LoVo (cell line): ENCODE measurements around the gene LRRC4C.
"Not testable (repeated sequence)": the region's sequence is repeated elsewhere in the genome, so short reads cannot be mapped to it uniquely, and the experiment has no call there.

Experiments
- DNase-seq: peaks from one replicate; pipeline ENCODE4 v3.0.0-alpha.2; 2016; ENCODE audit warnings: low spot score

LRRC4C gene

DNA sequence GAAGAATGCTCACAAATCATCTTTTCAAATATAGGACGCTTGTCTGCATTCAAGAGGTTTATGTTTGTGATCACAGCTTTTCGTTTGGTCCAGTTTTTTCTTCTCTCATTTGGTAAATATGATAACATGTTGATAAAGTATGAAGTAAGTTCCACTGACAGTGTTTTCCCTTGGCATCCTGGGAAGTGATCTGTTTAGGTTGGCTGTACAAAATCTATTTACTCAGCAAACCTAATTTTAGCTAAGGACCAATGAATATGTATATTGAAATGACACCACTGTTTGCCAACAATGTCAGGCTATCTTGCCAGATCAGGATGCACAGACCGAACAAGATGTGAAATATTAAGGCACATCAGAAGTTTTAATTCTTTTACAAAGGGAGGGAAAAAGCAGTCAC, 1230.8 kb downstream of the LRRC4C start:
- no peak for DNase-seq

DNA sequence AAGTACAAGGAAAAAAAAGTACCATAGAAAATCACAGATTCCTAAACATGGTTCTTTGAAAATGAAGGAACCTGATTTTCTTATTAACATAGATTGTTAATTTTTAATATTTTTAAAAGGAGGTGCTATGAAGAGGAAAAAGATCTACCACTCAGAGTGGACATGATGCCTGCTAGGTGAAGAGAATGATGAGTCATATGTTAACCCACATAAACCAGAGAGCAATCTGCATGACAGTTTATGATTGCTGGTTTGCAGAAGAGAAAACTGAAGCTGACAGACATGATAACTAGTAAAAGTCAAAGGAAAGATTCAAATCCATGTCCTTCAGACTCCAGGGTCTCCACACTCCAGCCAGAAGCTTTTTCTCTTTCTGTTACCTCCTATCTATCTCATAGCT, 1231.7 kb downstream of the LRRC4C start:
- no peak for DNase-seq

DNA sequence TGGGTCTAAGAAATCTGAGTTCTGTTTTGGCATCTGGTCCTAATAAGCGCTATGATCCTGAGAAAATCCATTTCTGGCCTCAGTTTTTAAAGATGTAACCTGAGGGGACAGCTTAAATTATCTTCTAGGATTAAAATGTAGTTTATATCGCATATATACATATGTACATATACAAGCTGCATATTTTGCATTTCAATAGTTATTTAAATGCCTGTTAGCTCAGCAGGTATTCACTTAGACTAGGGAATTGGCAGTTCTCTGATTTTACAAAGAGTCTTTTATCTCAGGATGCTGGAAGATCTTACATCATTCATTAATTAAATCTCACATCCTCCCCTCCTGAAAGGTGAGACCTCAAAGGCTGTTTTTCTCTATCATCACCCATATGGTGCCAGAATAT, 1232.8 kb downstream of the LRRC4C start:
- no peak for DNase-seq

DNA sequence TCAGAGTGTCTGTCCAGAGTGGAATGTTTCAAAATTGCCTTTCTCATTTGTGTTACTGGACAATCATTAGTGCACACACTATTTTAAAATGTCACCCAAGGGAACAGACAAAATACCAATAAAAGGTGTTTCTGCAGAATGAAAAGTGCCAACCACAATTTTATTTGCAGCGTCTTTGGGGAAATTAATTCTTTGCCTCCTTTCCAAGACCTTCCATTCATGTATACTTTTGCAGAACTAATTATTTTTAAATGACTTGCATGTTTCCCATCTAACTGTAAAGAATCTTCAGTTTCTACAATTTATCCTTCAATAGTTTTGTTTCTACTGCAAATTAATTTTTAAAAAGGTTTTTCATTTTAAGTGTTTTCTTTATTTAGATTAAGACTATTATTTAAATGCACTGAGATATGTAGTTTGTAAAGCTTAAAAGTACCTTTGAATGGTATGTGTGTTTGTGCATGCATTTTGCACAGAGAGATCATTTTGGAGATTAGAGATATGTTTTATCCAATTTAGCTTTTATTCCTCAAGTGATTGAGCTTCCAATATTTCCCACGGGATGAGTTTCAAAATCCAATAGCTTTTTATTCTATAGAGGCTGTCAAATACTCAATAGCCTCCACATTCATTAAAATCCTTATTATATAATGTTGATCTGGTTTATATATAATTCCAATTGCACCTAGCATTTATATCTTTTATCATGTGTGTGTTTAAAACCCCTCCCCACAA, 1235.7 kb downstream of the LRRC4C start:
- DNase-seq, result no peak

DNA sequence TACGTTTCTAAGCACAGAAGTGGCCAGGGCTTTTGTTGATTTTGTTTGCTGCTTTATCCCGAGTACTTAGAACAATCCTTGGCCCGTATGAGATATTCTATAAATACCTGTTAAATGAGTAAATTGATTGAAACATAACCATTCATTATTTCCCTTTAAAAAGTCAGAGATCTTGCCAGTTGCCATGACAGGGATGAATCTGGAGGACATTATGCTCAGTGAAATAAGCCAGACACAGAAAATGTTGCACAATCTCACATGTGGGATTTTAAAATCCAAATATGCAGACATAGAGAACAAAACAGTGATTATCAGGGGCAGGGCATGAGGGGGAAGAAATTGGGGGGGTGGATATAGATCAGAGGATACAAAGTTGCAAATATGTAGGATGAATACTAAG, 1240.1 kb downstream of the LRRC4C start:
- no peak for DNase-seq

DNA sequence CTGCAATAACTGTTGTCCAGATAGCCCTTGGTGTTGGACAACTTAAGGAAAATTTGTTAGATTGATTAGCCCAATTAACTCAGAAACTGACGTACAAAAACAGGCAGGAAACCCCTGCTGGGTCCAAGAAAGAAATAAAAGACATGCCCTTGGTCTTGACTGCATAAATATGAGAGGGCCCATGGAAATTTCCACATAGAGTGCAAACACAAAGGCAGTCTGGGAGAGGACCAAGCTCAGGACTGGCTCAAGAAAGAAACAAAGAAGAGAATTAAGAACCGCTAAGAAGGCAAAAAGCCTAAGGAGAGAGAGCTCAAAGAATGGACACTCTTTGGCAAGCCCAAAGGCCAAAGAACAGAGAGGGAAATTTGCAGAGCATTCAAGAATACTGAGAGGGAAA, 1243.9 kb downstream of the LRRC4C start:
- DNase-seq, result no peak

DNA sequence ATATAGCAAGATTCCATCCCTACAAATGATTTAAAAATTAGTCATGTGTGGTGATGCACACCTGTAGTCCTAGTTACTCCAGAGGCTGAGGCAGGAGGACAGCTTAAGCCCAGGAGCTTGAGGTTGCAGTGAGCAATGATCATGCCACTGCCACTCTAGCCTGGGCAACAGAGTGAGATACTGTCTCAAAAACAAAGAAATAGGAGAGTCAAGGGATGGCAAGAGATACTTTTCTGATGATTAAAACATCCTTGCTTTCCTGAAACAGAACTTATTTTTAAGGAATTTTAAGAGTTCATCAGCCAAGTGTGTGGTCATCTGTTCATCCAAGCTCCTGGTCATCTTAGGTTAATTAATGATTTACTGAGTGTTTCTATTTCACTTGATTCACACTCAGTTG, 1252.0 kb downstream of the LRRC4C start:
- no peak for DNase-seq

DNA sequence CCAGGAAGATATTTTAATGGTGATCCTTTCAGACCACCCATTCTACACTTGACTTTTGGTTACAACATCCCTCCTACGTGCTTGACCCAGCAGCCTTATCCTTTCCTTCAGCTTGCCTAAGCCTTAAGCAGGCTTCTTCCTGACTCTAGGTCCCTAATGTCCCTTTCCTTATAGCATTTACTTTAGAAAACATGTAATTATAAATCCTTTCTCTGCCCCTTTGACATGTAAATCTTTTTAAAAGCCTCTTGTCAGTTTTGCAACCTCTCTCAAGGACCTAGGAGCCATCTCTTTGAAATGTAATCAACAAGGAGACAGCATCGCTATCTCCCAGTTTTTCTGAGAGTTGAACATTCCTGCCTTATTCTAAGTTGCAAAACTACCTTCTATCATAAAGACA, 1255.2 kb downstream of the LRRC4C start:
- DNase-seq, result no peak

DNA sequence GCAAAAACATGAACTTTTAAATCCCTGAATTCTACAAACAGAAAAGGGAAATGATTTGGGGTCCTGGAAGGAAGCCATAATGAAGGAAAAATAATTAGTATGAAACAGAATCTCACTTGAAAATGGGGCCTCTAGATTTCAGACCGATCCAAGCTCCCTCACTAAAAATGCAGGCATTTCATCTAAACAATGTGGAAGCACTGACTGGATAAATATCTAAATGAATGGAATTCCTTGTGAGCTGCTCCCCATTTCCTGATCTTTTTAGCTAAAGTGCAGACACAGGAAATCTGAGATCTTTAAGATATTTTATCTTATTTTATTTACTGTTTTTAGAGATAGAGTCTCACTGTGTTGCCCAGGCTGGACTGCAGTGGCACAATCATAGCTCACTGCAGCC, 1255.8 kb downstream of the LRRC4C start:
- DNase-seq, result no peak

DNA sequence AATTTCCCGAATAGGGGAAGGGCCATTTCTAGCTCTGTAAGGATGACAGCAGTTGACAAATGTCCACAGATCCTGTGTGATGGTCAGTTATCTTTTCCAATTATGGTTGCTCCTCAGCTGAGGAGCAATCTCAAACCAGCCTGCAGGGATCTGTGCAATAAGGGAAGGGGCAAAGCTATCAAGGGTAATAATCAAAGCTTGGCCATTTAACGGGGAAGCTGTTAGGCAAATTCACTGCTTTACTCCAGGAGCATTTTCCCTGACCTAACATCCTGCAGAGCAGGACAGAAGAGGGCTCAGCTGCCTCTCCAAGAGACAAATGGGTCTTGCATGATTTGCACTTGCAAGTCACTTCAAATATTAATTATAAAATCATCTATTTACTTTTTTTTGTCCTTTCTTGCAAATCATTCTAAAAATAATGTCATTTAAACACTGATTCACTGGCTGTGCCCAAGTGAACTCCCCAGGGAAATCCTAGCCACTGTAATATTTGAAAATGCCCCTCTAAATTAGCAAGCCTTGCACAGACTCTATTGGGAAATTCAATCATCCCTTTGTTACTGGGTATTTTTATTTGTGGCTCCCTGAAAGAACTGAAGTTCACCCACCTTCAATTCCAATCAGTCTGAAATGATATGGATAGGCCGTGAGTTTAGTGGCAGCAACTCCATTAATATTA, 1256.7 kb downstream of the LRRC4C start:
- no peak for DNase-seq

DNA sequence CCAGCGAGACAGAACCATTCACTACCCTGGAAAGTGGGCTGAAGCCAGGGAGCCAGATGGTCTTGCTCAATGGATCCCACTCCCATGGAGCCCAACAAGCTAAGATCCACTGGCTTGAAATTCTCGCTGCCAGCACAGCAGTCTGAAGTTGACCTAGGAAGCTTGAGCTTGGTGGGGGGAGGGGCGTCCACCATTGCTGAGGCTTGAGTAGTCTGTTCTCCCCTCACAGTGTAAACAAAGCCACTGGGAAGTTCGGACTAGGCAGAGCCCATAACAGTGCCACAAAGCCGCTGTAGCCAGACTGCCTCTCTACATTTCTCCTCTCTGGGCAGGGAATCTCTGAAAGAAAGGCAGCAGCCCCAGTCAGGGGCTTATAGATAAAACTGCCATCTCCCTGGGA, 1266.9 kb downstream of the LRRC4C start:
- DNase-seq, result not testable (repeated sequence)

DNA sequence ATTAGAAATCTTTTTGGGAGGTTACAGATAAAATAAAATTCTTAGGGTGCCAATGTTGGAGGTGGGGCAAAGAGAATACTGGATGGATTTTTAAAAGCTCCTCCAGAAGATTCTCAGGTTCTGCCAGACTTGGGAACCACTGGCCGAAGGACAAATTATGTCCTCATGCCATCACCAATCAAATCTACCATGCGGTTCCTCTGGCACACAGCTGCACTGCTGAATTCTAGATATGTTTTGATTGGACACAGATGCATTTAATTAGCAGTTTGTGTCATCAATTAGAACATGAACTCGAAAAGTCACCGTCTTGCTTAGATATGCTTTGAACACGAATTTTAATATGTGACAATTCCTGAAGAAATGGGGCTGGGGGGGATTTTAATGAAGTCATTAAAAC, 1269.2 kb downstream of the LRRC4C start:
- no peak for DNase-seq

DNA sequence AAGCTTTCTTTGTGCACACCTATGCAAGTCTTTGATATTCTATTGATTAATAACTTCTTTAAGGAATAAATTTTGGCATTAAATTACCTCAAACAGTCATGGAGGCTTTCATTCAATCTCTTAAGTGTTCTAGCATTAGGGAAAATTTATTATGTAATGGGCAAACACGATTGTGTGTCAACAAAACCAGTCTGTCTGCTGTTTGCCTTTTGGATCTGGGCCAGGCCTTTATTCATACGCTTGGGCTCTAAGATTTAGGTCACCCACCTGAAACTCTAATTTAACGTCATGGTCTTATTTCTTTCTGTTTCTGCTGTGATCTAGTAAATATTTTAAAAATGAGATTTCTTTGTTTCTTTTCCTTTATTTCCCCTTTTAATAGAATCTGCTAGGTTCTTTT, 1270.6 kb downstream of the LRRC4C start:
- DNase-seq, result no peak

DNA sequence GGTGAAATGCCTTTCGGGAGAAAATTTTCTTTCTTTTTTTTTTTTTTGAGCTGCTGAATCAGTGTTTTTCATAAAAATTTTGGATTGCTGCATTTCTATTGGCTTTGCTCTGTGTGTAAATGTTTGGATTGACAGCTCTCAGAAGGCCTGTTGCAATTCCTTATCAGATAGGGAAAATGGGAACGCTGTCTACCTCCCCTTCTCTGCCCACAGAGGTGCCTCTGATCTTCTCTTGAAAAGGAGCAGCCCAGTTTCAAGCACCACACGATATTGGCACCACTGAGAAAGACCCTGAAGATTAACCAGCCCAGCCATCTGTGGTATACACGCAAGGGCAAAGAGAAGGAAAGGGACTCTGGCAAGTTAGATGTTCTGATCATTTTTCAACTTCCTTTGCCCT, 1272.2 kb downstream of the LRRC4C start:
- no peak for DNase-seq

DNA sequence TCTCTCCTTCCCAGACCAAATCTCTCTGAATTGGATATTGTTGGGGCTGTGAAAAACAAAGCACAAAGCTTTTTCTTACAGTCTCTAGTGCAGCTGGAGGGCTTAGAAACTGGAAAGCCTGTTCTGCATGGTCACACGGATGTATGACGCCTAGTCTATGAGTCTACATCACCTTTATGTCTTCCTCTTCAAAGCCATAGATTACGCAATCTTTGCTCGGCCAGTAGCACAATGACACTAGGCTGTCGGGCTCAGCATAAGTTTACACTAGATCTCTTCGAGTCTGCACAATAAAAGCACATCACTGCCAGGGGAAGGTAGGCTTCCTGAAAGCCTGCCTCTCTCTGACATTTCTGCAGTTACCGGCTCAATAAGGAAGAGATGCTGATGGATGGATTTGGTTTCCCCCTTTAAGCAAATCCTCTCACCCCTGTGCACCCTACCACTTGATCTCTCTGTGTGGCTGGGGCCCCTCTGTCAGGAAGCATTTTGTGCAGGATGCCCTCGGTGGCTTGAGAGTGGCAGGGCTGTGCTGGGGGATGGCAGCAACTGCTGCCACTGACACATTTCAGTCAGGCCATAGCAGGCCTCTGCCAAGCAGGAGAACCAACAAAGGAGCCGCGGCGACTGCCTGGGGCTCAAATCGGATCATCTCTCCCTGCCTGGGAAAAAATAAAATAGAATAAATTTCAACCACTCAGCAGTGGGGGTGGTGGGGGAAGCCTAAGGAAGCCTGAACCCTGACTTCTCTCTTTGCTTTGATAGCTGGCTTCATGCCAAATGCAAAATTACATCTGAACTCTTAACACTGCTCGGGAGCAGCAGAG, 1272.8 kb downstream of the LRRC4C start:
- no peak for DNase-seq

DNA sequence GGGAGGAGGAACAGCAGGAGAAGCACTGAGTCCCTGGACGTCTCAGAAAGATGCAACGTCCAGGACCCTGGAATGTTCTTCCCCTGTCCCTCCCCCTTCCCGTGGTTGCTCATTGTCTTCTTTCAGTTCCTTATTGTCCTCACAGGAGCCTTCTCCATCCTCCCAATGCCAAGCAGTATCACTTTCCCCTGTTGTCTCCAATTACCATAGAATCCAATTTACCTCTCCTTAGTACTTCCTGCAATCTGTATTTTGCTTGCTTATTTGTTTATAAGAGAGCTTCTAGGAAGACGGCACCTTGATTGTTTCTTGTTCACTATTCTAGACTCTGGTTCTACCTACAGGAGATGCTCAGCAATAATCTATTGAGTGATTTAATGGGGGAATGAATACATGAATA, 1273.7 kb downstream of the LRRC4C start:
- no peak for DNase-seq

DNA sequence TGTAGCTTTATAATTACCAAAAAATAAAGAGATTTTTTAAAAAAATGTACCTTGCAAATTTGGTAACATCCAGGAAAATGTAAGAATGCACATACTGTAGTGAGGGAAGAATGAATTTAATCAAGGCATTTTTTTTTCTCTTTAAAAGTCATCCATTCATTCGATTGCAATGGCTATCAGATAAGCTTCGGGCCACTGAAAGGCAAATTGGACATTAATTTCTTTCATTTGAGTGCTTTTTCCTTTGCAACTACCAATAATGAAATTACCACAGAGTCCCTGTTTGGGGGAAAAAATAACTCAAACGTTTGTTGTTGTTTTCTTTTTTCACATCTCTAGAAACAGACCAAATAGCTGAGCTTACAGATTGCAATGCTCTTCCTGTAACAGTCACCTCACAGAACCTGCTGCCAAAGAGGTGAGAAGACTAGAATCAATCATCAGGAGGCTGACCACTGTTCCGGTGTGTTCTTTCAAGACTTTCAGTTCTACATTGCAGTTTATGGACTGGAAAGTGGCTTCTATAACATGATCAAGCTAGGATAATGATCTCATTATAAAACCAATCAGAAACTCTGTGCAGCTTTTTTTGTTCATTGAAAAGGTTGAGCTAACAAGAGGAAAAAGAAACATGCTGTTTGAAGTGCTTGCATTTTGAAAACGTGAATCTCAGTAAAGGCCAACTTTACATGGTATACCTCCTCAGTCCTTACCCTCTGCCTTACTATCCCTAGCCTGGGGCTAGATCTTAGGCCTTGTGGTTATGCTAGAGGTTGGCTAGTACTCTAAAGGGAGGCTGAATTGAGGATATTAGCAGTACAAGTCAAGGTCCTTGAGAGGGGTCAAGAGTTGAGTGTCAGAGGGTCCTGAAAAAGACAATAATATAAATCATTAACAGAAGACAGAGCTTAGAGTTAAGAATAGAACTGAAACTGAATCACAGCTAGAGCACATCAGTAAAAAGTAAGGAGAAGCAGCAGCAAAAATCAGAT, 1276.1 kb downstream of the LRRC4C start:
- no peak for DNase-seq

DNA sequence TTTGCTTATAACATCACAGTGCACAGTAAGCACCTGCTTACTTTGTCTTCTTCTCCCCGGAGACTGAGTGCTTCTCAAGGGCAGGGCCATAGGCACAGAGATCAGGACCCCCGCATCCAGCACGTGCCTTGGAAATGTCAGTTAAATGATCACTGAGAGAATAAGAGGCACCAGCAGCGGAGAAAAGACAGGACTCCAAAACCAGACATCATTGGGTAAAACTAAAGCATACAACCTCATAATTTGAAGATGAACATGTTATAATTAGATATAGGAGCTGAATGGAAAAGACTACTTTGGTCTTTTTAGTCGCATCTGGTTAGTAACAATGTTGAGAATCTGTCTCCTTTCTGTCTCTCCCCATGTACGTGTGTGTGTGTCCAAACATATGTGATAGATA, 1279.9 kb downstream of the LRRC4C start:
- DNase-seq, result no peak

DNA sequence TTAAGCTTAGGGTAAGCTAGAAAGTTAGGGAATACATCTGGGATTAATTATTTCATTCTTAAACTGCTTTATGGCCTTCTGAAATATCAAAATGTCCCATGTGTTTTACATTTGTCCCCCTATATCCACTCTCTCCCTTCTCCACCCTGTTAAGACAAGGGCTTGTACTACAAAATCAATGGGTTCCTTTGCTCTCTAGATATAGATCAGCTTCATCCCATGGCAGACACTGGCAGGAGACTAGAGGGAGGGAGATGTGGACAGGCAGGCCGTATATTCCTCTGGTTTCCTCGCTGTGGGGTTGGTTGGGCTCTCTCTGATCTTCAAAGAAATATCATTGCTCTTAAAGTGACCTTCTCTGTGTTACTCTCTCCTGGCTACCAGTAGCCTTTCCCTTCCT, 1281.0 kb downstream of the LRRC4C start:
- DNase-seq, result no peak

DNA sequence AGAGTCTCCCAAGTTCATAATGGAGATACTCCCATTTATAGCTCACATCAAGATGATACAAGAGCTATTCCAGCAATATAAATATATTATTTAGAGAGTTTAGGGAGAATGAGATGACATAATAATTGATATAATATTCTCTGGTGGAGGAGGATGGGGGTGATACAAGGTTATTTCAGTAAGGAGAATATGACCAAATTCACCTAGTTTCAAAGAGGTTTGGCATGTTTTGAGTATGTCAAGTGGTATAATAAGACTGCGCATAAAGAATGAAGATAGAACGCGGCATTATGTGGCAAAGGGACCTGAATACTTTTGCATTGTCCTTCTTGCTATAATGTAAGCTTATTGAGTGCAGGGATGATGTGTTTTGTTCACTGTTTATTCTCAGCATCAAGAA, 1283.5 kb downstream of the LRRC4C start:
- no peak for DNase-seq

DNA sequence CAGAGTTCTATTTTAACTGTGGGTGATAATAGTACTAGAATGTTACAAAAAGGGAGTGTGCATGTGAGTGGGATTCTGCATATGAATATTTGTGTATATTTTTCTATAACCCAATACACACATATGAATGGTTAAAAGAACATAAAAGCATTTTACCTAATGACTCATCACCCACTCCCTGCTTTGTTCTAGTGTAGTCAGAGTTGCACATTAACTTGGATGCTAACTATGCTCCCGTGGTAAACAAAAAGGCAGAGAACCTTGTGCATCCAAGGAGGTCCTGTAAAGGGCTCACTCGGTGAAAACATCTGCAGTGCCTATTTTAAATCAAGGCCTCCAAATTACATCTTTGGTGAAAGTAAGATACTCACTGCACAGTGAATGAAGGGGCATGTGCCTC, 1289.4 kb downstream of the LRRC4C start:
- no peak for DNase-seq

DNA sequence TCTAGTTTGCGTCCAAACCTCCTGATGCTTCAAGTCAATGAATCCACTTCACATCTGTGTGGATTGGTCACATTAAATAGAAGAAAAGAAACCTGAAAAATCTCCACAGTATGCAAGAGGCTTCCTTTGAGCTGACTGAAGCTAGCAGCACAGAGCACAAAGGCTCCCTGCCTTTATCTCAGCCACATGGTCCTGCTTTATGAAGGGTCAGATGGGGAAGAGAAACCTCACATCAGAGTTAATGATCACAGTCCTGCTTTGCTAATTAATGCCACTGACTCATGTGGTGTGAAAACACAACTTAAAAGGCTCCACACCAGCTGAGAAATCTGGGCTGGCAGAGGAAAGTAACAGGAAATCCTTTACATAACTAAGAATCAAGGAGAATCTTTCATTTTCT, 1291.0 kb downstream of the LRRC4C start:
- no peak for DNase-seq
